Upper lobe of right lung (tissue), 1 donor: Measurements from ENCODE around the gene MAP4K1. TPM values are rescaled to one million over a fixed set of nuclear protein-coding genes. Genes with fewer than 3 reads are reported as not detected.

Experiments used
- ATAC-seq: fragments of 200-7000 bp; cut with Tn5 transposase; one replicate; pipeline ENCODE4 v1.9.1; 2020; ENCODE audit warnings: mild to moderate bottlenecking, moderate library complexity
- DNase-seq: peaks from one replicate; pipeline ENCODE4 v3.0.0-alpha.2; 2020
- H3K27ac ChIP-seq: fragments of 200-600 bp; one replicate; pipeline ENCODE4 v1.8.0; 2022
- H3K27me3 ChIP-seq: fragments of 200-600 bp; one replicate; pipeline ENCODE4 v1.8.0; 2022; ENCODE audit warnings: mild to moderate bottlenecking
- H3K36me3 ChIP-seq: fragments of 200-600 bp; one replicate; pipeline ENCODE4 v1.8.0; 2022
- H3K4me1 ChIP-seq: fragments of 200-600 bp; one replicate; pipeline ENCODE4 v1.8.0; 2022
- H3K4me3 ChIP-seq: fragments of 200-600 bp; one replicate; pipeline ENCODE4 v1.8.0; 2022; ENCODE audit warnings: mild to moderate bottlenecking
- H3K9me3 ChIP-seq: fragments of 200-600 bp; one replicate; pipeline ENCODE4 v1.8.0; 2022
- CTCF ChIP-seq: fragments of 200-600 bp; IDR thresholded peaks from one replicate; pipeline ENCODE4 v1.8.0; 2022; ENCODE audit warnings: antibody characterized with exemption
- intact Hi-C: fragments of 100-400 bp; cut with DNase I; formaldehyde crosslinking; loops from one replicate; pipeline ENCODE4 v1.11.0; 2022
- total RNA-seq: library from RNA; stranded (reverse); fragmentation: NEBNext Ultra II Directional; extraction: Animal tissue kit (Norgen Biotek cat#: 25700); gene quantifications from one replicate; pipeline ENCODE4 v1.2.1, GENCODE V29; 2021
- donor health status: DM: no; HTN: yes; CAD: no; lungs with severe emphysema.

MAP4K1 gene
- total RNA-seq, 1 donor from 2014 or later = 12.1 TPM

- DNase-seq (no peak), ATAC-seq (no peak)
- Histone ChIP-seq H3K9me3 (no peaks in the 10 kb centered on the region), H3K27me3 (no peaks in the 10 kb centered on the region), H3K36me3 (no peaks in the 10 kb centered on the region), H3K4me1 (peaks cover 4% of the 10 kb centered on the region), H3K27ac (no peak overlapping the region), H3K4me3 (no peak overlapping the region)
- intact Hi-C loops = no loop called here
- no peak for TF ChIP-seq CTCF
Observed at GRCh38 chr19:38642176-38642575, 24.4 kb upstream of the MAP4K1 start.

- Histone ChIP-seq H3K4me1 (no peaks in the 10 kb centered on the region), H3K36me3 (peaks cover 11% of the 10 kb centered on the region), H3K9me3 (no peaks in the 10 kb centered on the region), H3K4me3 (no peak overlapping the region), H3K27me3 (no peaks in the 10 kb centered on the region), H3K27ac (no peak overlapping the region)
- TF ChIP-seq CTCF = no peak
- ATAC-seq = no peak
- no peak for DNase-seq
- intact Hi-C loops = no loop called here
Observed at GRCh38 chr19:38640368-38640767, 22.6 kb upstream of the MAP4K1 start.

- no peak for TF ChIP-seq CTCF
- peaks cover 16% of the 10 kb centered on the region for H3K36me3 ChIP-seq
- no peaks in the 10 kb centered on the region for H3K4me1 ChIP-seq
- intact Hi-C loops = no loop called here
- no peaks in the 10 kb centered on the region for H3K9me3 ChIP-seq
- H3K27ac ChIP-seq = no peak overlapping the region
- ATAC-seq = no peak
- H3K27me3 ChIP-seq = no peaks in the 10 kb centered on the region
- no peak for DNase-seq
- H3K4me3 ChIP-seq = no peak overlapping the region
Observed at GRCh38 chr19:38639679-38640078, 21.9 kb upstream of the MAP4K1 start.

GRCh38 chr19:38638461-38638860, 20.7 kb upstream of the MAP4K1 start:
- TF ChIP-seq CTCF = no peak
- H3K36me3 ChIP-seq = peaks cover 18% of the 10 kb centered on the region
- H3K4me1 ChIP-seq = no peaks in the 10 kb centered on the region
- H3K4me3 ChIP-seq = no peak overlapping the region
- intact Hi-C loops = no loop called here
- no peaks in the 10 kb centered on the region for H3K9me3 ChIP-seq
- DNase-seq (no peak), ATAC-seq (no peak)
- no peaks in the 10 kb centered on the region for H3K27me3 ChIP-seq
- no peak overlapping the region for H3K27ac ChIP-seq

GRCh38 chr19:38635483-38636399, 18.0 kb upstream of the MAP4K1 start:
- no peak for DNase-seq
- ATAC-seq = no peak
- peak overlapping the region; percentile 40 for H3K27ac ChIP-seq
- intact Hi-C loops = no loop called here
- H3K9me3 ChIP-seq = no peaks in the 10 kb centered on the region
- no peak for TF ChIP-seq CTCF
- H3K4me3 ChIP-seq = no peak overlapping the region
- peaks cover 30% of the 10 kb centered on the region for H3K36me3 ChIP-seq
- H3K4me1 ChIP-seq = peaks cover 4% of the 10 kb centered on the region
- H3K27me3 ChIP-seq = no peaks in the 10 kb centered on the region
